ENCODE results near the gene APH1A.

DNA sequence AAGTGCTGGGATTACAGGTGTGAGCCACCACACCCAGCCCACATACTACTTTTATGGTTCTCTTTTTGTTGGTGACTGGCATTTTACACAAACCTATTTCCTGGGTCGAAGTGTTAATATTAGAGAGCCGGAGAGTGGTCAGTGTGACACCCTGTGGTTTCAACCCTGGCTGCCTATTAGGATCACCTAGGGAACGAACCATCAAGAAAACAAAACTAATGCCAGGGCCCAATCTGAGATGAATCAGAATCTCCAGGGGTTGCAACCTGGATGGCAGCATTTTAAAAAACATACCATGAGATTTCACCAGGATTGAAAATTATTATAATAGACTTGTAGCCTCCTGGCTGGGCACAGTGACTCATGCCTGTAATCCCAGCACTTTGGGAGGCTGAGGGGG lies 30.9 kb upstream of the APH1A start:
- TF ChIP-seq, protein P1, sequence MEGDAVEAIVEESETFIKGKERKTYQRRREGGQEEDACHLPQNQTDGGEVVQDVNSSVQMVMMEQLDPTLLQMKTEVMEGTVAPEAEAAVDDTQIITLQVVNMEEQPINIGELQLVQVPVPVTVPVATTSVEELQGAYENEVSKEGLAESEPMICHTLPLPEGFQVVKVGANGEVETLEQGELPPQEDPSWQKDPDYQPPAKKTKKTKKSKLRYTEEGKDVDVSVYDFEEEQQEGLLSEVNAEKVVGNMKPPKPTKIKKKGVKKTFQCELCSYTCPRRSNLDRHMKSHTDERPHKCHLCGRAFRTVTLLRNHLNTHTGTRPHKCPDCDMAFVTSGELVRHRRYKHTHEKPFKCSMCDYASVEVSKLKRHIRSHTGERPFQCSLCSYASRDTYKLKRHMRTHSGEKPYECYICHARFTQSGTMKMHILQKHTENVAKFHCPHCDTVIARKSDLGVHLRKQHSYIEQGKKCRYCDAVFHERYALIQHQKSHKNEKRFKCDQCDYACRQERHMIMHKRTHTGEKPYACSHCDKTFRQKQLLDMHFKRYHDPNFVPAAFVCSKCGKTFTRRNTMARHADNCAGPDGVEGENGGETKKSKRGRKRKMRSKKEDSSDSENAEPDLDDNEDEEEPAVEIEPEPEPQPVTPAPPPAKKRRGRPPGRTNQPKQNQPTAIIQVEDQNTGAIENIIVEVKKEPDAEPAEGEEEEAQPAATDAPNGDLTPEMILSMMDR (IDR thresholded peaks at IDR 0.05 in 4 of 5, conservative IDR thresholded peaks at IDR 0.05 in 1 of 5): no peak
- TF ChIP-seq POLR2A (IDR thresholded peaks at IDR 0.05): no peak
